Smooth muscle cell of the brain vasculature (primary cell): ENCODE results near the gene VAPB.
"Not testable (repeated sequence)": the region's sequence is repeated elsewhere in the genome, so short reads cannot be mapped to it uniquely, and the experiment has no call there.

Experiments used
- DNase-seq: peaks from one replicate; pipeline ENCODE4 v3.0.0-alpha.2; 2012; ENCODE audit warnings: low read depth, low spot score

VAPB gene

GRCh38 chr20:58407201-58407873 lies 18.3 kb downstream of the VAPB start:
- no peak for DNase-seq

- no peak for DNase-seq
Observed at GRCh38 chr20:58407966-58408557, 19.0 kb downstream of the VAPB start.

GRCh38 chr20:58408603-58409246 lies 19.7 kb downstream of the VAPB start:
- no peak for DNase-seq

DNA sequence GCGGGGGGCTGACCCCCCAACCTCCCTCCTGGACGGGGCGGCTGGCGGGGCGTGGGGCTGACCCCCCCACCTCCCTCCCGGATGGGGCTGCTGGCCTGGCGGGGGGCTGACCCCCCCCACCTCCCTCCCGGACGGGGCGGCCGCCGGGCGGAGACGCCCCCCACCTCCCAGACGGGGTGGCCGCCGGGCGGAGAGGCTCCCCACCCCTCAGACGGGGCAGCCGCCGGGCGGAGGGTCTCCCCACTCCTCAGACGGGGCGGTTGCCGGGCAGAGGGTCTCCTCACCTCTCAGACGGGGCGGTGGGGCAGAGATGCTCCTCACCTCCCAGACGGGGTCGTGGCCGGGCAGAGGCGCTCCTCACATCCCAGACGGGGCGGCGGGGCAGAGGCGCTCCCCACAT lies 25.2 kb downstream of the VAPB start:
- not testable (repeated sequence) for DNase-seq

DNA sequence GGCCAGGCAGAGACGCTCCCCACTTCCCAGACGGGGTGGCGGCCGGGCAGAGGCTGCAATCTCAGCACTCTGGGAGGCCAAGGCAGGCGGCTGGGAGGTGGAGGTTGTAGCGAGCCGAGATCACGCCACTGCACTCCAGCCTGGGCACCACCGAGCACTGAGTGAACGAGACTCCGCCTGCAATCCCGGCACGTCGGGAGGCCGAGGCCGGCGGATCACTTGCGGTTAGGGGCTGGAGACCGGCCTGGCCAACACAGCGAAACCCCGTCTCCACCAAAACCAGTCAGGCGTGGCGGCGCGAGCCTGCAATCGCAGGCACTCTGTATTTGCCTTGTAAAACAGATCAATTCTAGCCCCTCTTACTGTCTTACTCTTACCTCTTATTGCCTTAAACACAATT lies 25.8 kb downstream of the VAPB start:
- not testable (repeated sequence) for DNase-seq

GRCh38 chr20:58416057-58416456 lies 27.0 kb downstream of the VAPB start:
- DNase-seq, result no peak

- no peak for DNase-seq
Observed at GRCh38 chr20:58416835-58417234, 27.8 kb downstream of the VAPB start.

- no peak for DNase-seq
Observed at GRCh38 chr20:58417438-58417837, 28.4 kb downstream of the VAPB start.

DNA sequence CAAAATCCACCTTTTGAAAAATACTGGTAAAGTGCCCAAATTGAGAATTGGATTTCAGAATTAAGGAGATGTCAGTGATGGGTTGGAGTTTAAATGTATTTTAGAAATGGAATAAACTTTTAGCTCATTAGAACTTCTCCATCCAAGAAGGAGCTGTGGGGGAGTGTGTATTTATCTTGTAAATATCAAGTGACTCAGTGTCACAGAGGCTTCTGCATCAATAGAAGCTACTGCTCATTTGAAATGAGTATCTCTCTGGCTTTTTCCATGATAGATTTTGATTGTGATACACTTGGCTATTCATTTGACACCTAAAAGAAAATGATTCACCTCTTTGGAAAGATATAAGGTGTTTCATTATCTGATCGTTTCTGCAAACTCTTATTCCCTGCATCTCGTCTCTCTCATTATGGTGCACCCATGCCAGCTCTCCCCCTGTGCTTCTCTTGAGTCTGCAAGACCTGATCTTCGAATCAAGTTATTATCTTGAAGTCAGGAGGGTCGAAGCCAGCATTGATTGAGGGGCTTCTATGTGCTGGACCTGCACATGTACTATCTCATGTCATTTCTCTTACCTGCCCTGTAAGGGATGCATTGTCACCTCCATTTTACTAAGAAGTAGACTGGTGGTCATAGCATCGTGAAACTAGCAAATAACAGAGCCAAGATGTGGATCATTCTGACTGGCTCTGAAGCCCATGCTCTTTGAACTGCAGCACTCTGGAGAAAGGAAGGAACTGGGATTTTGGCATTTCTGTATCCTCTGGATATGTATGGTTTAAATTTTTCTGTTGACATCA lies 30.1 kb downstream of the VAPB start:
- no peak for DNase-seq

GRCh38 chr20:58420798-58421496 lies 31.9 kb downstream of the VAPB start:
- no peak for DNase-seq

GRCh38 chr20:58421497-58421850 lies 32.4 kb downstream of the VAPB start:
- DNase-seq, result no peak

- DNase-seq, result no peak
Observed at GRCh38 chr20:58424218-58424969, 35.4 kb downstream of the VAPB start.

- not testable (repeated sequence) for DNase-seq
Observed at GRCh38 chr20:58427571-58427970, 38.5 kb downstream of the VAPB start.

DNA sequence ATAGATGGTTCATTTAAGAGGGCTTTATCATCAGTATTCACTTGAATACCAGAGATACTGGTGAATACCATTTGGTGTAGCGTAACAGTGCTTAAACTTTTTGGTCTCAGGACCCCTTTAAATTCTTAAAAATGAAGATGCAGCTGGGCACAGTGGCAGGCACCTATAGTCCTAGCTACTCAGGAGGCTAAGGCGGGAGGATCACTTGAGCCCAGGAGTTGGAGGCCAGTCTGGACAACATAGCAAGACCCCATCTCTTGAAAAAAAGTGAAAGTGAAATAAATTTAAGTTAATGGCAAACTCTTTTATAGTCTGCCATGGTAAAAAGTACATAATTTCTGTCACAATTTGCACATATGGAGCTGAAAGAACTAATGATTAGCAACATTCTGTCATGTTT lies 39.3 kb downstream of the VAPB start:
- no peak for DNase-seq

DNA sequence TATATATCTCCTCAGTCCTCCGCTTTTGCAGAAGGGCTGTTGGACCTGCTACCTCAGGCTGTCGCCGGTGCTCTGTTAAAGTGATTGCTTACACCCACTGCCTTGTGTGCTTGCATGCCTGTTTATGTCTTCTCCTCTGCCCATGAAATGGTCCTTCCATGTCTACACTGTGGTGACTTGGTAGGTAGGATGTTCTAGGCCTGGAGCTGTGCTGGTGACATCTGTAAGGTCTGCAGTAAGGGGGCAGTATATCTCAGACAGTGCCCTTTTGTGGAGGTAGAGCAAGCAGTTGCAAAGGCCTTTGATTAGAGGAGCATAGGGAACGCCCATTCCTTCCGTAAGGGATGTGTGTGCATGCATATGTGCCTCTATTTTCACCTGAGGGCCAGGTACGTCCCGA lies 40.3 kb downstream of the VAPB start:
- DNase-seq, result no peak

DNA sequence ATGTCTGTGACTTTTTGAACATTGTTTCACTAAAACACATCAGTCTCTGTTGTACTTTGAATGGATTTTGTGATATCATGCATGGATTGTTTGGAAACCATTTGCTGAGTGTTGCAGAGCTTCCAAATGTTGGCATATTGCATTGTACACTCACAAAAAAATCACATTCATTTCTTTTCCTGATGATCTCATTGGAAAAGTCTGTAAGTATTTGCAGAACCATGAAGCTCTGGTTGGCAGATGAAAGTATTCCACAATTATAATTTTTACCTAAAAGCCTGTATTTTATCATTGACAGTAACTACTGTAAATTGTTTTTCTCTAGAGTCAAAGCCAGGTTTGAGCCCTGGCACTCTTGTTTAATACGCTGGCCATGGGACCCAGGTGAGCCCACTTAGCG lies 42.1 kb downstream of the VAPB start:
- DNase-seq, result no peak

- DNase-seq, result no peak
Observed at GRCh38 chr20:58432186-58432954, 43.3 kb downstream of the VAPB start.

DNA sequence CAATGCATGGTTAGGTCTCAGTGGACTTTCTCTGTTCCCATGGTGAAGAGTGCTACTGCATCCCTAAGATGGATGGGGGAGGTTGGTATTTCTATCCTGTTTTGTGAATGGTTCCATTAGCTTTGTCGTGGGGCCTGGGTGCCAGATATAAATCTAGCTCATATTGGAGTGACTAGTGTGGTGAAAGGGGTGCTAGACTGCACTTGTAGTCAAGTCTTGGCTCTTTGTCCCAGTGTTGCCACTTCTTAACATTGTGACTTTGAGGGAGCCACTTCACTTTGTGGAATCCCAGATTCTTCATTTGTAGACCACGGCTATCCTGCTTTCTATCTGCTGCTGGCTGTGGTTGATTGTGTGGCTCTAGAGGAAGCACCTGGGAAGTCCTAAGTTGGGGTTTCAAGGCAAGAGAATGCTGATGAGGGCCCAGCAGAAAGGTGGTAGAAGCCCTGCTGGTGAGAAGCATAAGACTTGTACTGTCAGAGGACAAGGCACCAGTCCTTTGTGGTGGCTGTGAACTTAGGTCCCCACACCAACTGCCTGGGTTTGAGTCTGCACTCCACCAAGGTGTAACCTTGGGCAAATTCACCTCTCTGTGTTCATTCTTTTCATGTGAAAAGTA lies 44.1 kb downstream of the VAPB start:
- no peak for DNase-seq

- peak; percentile 24 for DNase-seq
Observed at GRCh38 chr20:58433759-58434158, 44.7 kb downstream of the VAPB start.

DNA sequence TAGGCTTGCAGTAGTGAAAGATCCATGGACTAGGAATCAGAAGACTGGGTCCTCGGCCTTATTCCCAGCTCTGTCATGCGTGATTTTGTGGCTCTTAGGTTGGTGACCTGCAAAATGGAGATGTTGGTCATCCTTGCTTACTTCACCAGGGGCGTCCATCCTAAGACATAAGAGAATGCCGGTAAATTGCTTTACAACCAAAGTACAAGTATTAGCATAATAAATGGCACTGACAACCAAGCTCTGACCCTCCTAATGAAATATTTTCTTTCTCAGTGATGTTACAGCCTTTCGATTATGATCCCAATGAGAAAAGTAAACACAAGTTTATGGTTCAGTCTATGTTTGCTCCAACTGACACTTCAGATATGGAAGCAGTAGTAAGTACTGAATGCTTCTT lies 45.3 kb downstream of the VAPB start:
- no peak for DNase-seq
